ENCODE data around the gene SLC22A24.

- no peak for TF ChIP-seq CTCF (IDR thresholded peaks at IDR 0.05; ENCODE audit: low read length)
- TF ChIP-seq EZH2 (IDR thresholded peaks at IDR 0.05; ENCODE audit: borderline replicate concordance, low read length): no peak
These were observed 111.6 kb downstream of the SLC22A24 start for GRCh38 chr11:63032457-63032856.

Measured in OCI-LY1 (cell line).